IPS-18c (cell line): ENCODE measurements around the gene TMEM8B.

ENCODE experiments used
- H3K4me3 ChIP-seq: 2 replicates; pipeline ENCODE4 v1.7.0; 2013; ENCODE audit warnings: low read depth, mild to moderate bottlenecking, low read length, moderate library complexity; ENCODE audit not compliant: insufficient read depth
- H3K9me3 ChIP-seq: one replicate; pipeline ENCODE4 v1.6.1; 2013; ENCODE audit warnings: mild to moderate bottlenecking, low read length, moderate library complexity; ENCODE audit not compliant: control insufficient read depth, insufficient read depth

The TMEM8B gene, protein sequence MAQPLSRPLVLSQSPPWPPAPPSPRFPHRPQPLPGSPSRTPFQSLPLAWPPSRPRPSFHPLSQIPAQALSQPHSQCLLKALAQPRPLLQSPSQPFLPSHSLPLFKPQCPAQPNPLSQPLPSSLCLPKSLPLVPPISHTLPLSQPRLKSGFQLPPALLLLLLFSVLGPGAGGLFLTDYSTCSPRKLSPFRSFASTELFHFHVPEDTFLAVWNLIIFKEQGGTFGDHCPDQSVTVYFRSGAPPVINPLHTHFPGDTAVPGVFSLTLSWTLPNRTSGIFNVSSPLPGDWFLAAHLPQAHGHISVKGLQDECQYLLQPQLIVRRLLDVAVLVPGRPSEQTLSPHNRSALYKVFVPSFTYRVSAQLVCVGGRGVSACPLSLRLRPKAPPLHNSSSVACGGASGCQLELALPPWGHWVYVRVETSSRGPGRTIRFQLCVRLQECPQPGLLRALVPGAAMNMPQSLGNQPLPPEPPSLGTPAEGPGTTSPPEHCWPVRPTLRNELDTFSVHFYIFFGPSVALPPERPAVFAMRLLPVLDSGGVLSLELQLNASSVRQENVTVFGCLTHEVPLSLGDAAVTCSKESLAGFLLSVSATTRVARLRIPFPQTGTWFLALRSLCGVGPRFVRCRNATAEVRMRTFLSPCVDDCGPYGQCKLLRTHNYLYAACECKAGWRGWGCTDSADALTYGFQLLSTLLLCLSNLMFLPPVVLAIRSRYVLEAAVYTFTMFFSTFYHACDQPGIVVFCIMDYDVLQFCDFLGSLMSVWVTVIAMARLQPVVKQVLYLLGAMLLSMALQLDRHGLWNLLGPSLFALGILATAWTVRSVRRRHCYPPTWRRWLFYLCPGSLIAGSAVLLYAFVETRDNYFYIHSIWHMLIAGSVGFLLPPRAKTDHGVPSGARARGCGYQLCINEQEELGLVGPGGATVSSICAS

DNA sequence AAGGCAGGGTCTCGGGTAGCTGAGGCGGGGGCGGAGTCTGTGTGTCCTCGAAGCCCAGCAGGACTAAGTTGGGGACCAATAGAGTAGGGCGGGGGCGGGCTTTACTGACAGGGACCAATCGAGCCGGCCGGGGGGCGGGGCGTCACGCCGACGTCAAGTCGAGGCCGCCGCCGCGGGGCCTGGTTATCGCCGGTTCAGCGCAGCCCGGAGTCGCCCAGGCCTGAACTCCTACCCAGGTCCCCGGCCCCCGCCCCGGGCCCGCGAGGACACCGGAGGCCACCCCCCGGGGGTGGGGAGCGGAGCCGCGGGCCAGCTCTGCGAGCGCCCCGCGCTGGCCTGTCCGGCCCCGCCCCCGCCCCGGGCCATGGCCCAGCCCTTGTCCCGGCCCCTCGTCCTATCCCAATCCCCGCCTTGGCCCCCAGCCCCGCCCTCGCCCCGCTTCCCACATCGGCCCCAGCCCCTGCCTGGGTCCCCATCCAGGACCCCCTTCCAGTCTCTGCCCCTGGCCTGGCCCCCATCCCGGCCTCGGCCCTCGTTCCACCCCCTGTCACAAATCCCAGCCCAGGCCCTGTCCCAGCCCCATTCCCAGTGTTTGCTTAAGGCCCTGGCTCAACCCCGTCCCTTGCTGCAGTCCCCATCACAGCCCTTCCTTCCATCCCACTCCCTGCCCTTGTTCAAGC is at the start of gene TMEM8B:
Gene TMEM8B, plus strand, starts transcription at position 145 of the 680 bp plus-strand sequence. Its CDS starts 220 bp downstream, at position 365.
- Histone ChIP-seq H3K9me3 (no peaks in the 10 kb centered on the region), H3K4me3 (peak within 1 kb of the TSS; percentile 58)

DNA sequence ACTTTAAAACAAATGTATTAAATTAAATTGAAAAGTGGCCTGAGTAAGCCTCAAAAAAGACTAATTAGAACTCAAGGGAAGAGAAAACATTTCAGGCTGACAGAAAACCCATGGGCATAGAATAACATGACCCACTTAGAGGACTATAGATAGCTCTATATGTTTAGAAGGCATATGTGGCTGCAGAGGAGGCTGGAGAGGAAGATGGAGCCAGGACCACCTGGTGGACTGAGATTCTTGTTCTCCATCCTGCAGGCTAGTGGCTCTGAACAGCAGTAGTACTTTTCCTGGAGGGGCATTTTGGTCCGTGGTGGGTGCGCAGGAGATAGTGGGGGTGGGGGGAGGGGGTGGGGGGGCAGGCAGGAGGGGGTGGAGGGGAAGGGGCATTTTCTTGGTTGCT is 48.0 kb upstream of the TMEM8B start:
- H3K4me3 ChIP-seq: no peak overlapping the region
- H3K9me3 ChIP-seq: peaks cover 2% of the 10 kb centered on the region

DNA sequence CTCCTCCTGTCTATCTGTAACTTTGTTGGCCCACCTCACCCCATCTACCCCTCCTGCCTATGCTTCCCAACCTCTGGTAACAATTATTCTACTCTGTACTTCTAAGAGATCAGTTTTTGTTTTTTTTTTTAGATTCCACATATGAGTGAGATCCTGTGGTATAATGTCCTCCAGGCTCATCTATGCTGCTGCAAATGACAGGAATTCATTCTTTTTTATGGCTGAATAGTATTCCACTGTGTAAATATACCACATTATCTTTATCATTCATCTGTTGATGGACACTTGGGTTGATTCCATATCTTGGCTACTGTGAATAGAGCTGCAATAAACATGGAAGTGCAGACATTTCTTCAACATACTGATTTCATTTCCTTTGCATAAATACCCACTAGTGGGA is 45.6 kb upstream of the TMEM8B start:
- Histone ChIP-seq H3K4me3 (no peak overlapping the region), H3K9me3 (peaks cover 2% of the 10 kb centered on the region)

DNA sequence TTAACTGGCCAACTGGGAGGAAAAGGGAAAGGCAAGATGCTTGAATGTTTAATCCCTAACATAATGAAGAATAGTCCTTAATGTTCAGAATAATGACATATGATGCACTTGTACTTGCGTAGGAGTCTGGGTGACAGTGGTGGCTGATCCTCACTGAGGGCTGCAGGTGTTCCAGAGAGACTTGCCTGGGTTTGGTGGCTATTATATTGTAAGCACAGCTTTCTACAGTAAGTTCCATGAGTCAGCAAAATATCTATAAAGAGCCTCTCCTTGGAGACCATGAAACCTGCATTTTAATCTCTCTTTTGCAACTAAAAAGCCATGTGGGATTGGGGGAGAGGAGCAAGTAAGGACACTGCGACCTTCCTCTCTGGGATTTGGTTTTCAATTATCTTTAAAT is 39.5 kb upstream of the TMEM8B start:
- no peak overlapping the region for H3K4me3 ChIP-seq
- H3K9me3 ChIP-seq: no peaks in the 10 kb centered on the region

DNA sequence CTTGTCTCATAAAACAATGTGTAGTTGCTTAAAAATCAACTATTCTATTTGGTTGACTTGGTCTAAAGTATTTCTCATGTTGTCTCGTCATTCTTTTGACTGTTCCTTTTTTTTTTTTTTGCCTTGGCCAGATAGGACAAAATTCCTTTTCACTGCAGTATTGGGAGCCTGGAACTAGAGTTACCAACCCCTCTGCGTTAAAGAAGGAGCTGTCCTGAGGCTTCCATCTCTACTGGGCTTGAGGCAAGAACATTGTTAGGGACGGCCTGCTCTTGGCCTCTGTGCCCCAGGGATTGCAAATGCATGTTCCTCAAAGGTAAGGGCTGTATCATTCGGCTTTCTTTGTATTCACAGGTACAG is 39.0 kb upstream of the TMEM8B start:
- Histone ChIP-seq H3K9me3 (no peaks in the 10 kb centered on the region), H3K4me3 (no peak overlapping the region)

DNA sequence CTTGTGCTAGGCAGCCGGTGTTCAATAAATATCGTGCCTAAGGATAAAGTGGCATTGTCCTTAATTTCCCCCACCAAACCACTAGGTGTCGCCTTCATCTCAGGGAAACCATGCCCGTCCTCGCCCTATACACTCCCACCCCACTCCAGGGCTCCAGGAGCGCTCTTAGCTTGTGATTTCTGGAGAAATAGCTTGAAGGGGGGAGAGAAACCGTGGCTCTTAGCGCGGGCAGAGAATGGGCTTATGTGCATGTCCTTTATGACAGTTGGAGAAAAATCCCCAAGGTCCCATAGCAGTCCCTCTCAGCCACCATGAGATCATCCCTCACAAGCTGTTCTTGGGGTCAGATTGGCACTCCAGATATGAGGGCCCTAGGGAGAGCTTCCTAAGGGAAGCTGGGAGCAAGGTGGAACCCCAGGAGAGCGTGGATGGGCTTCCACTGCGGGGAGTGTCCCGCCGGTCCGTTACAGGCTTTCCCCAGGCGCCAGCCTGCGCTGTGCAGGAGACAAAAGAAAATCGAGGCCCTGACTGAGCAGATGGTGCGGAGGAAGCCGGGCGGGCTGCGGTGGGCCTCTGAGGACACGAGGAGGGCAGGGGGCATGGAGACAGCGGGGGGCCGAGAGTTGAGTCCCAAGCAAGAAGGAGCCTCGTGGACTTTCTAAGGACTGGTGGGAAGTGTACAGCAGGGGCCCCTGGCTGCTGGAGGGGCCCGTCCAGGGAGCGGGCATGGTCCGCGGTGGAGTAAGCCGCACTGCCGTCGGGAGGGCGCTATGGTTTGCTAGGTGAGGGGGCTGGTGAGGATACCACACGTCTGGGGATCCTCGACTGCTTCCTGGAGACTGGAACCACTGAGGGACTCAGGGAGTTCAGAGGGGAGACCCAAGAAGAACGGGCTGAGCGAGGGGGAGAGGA is 38.4 kb upstream of the TMEM8B start:
- Histone ChIP-seq H3K9me3 (no peaks in the 10 kb centered on the region), H3K4me3 (peak overlapping the region; percentile 34; the same call in 1 of the 2 replicates)

DNA sequence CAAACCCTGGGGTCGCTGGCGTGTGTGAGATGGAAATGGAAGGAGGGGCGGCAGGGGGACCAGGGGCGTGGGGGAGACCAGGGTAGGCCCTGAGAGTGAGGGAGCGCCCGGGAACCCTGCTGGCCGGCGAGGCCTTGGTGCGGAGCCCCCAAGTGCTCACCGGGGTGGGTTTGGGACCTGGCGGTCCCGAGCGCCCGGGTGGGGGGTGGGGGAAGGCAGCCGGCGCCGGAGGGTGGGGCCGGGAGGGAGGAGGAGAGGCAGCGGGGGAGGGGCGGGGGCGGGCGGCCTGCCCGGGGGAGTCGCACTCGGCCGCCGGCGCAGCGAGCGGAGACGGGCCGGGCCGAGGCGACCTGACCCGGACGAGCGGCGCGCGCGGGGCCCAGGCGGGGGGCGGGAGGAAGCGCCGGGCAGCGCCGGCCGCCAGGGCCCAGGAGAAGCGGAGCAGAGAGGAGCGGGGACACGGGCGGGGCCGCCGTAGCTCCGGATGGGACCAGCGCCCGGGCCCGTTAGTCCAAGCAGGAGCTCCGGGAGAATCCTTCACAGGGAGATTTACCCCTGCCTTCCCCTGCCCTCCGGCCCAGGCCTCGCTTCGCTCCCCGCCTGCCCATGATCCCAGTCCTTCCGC is 37.6 kb upstream of the TMEM8B start, which contains the start of gene NPR2:
Gene NPR2, plus strand, starts transcription at position 295 of the 625 bp plus-strand sequence. CDS start 818 bp downstream, outside the sequence.
- no peaks in the 10 kb centered on the region for H3K9me3 ChIP-seq
- H3K4me3 ChIP-seq: peak within 1 kb of the TSS; percentile 56

DNA sequence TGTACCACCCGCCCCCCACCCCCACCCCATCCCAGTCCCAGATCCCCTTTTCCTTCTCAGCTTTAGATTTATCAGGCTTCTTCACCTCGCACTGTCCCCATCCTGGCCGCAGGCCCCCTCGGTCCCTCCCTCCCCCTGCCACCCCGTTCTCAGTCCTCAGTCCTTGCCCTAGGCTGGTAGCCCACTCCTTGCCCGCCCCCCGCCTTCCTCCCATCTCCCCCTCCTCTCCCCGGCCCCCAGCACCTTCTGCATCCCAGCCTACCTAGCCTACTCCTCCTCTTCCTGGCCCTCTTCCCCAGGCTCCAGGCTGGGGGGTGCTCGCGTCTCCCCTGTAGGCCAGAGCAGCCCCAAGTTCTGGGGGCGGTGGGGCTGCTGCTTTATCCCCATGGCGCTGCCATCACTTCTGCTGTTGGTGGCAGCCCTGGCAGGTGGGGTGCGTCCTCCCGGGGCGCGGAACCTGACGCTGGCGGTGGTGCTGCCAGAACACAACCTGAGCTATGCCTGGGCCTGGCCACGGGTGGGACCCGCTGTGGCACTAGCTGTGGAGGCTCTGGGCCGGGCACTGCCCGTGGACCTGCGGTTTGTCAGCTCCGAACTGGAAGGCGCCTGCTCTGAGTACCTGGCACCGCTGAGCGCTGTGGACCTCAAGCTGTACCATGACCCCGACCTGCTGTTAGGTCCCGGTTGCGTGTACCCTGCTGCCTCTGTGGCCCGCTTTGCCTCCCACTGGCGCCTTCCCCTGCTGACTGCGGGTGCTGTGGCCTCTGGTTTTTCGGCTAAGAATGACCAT is 36.8 kb upstream of the TMEM8B start:
- no peak overlapping the region; the same call in 1 of the 2 replicates for H3K4me3 ChIP-seq

DNA sequence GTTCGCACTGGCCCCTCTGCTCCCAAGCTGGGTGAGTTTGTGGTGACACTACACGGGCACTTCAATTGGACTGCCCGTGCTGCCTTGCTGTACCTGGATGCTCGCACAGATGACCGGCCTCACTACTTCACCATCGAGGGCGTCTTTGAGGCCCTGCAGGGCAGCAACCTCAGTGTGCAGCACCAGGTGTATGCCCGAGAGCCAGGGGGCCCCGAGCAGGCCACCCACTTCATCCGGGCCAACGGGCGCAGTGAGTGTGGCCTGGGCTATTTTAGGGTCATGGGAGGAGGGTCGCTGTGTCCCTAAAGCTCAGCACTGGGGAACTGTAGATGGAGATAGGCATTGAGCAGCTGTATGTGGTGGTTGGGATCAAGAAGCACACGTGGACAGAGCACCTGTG is 36.2 kb upstream of the TMEM8B start:
- no peak overlapping the region for H3K4me3 ChIP-seq
- no peaks in the 10 kb centered on the region for H3K9me3 ChIP-seq

More for the DNA sequence above, 36.8 kb upstream of the TMEM8B start:
- H3K9me3 ChIP-seq: no peaks in the 10 kb centered on the region

DNA sequence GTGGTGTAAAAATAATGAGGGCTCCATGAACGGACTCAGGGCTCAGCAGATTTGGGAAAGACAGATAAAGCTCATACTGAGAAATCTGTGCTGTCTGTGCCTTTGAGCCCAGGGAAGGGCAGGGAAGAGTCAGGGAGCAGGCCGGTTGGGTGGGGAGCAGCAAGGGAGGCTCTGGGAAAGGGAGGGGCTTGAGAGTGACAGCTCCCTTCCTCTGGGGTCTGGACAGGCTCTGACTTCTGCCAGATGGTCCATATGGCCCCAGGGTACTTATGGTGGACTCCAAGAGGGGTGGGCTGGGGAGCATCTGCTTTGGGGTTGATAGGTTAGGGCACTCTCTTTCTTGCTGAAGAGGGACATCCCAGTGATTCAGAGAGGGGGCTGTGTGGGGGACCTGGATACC is 35.6 kb upstream of the TMEM8B start:
- H3K9me3 ChIP-seq: no peaks in the 10 kb centered on the region
- H3K4me3 ChIP-seq: no peak overlapping the region

DNA sequence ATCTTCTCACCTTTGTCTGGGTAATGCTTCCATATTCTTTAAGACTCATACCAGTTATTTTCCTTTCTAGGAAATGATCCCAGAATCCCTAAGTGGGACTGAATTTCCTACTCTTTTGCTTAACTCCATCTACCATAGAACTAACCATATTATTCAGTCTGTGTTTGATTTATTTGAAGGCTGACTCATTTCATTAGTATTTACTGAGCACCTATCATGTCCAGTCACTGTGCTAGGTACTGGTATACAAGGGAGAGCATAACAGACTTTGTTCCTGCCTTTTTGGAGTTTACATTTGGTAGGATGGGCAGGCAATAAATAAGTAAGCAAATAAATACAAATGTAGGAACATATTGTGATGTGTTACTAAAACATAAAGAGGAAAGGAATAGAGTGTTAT is 33.3 kb upstream of the TMEM8B start:
- H3K4me3 ChIP-seq: no peak overlapping the region

DNA sequence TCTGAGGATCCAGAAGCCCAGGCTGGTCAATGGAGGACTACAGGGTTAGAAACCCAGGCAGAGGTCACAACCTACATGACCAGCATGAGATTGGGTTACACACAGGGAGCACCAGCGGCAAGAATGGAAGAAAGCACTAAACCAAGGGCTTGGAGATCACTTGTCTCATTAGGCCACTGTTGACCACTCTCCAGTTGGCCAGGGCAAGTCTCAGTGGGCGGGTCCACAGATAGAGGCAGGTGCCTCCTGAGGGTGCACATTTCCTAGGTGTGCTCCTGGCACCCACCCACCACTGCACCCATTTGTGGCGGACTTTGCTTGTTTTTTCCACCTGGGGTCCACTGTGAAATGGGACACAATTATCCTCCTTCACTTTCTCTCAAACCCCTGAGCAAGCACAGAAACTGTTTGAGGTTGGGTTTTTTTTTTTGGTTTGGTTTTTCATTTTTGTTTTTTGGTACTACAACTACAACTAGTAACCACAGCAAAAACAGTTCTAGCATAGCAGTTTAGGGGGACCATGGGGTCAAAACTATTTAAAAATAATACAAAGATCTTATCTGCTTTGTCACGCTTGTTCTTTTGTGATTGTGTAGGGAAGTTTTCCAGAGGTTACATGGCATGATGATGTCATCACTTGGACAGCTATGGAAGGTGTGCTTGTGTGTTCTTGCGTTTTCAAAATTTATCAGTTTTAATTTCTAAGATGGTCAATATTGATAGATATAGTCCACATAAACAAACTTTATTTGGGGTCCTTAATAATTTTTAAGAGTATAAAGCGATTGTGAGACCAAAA is 31.5 kb upstream of the TMEM8B start:
- H3K4me3 ChIP-seq: no peak overlapping the region
- H3K9me3 ChIP-seq: no peaks in the 10 kb centered on the region

More for the DNA sequence above, 33.3 kb upstream of the TMEM8B start:
- no peaks in the 10 kb centered on the region for H3K9me3 ChIP-seq

DNA sequence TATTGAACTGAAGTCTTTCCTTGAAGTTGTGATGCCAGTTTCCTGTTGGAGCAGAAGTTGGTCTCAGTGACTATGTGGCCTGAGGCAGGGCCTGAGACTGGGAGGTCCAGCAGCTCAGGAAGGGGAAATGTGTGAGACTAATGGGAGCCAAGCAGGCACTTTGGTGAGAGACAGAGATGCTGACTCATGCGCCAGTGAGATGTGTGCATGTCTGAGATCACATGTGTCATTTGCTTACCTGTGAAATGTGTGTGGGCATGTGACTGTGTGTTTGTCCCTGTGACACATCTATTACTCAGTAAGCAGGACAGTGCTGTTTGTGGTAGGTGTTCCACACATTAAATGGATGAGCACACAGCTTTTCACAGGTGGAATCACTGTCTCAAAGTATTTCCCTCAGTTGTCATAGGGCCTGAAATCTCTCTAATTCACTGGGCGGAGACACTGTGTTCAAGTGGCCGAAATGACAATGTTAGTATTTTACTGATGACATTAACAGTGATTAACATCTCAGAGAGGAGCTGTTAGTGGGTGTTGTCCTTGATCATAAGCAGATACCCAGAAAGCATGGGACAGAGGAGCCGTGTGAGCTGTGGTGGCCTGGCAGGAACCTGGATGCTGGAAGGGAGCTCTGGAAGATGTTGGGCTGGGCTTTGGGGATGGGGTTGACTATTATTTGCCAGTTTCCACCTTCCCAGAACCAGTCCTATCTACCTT is 30.2 kb upstream of the TMEM8B start:
- H3K4me3 ChIP-seq: no peak overlapping the region
- no peaks in the 10 kb centered on the region for H3K9me3 ChIP-seq

DNA sequence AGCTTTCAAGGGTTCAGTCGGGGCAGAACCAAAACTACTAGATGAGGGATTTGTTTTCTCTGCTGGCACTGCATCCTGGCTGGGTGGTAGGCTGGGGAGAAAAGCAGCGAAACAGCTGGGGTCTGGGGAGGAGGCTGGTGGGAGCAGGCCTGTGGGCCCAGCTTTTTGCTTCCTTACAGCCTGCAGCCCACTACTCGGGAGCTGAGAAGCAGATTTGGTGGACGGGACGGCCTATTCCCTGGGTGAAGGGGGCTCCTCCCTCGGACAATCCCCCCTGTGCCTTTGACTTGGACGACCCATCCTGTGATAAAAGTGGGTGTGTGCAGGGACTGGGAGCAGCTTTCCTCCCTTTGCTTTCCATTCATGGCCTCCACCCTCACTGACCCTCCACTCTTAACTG is 28.5 kb upstream of the TMEM8B start:
- no peak overlapping the region for H3K4me3 ChIP-seq
- H3K9me3 ChIP-seq: no peaks in the 10 kb centered on the region
